MCF 10A (cell line): ENCODE data around the gene ZBBX. TPM values are rescaled to one million over a fixed set of nuclear protein-coding genes. Genes with fewer than 3 reads are reported as not detected.

ENCODE experiments used
- BruUV-seq: library from RNA; stranded (reverse); fragments of 400-500 nt; replicated peaks from 2 replicates; lab custom pipeline; 2021; lab: Mats Ljungman, UMichigan
- CTCF ChIA-PET: fragments of 300-600 bp; sonication (Branson Sonifier 250); formaldehyde crosslinking; extraction: SDS; loops from one replicate; lab custom pipeline; 2021; ENCODE audit warnings: antibody characterized with exemption, inconsistent platforms; lab: Yijun Ruan, JAX
- POLR2A ChIA-PET: fragments of 300-600, 350-650 bp; sonication (Branson Sonifier 250); formaldehyde crosslinking; extraction: SDS; loops from one replicate; lab custom pipeline; 2020; ENCODE audit warnings: antibody characterized with exemption, inconsistent platforms; lab: Yijun Ruan, JAX
- DNase-seq: peaks from one replicate; pipeline ENCODE4 v3.0.0-alpha.2; 2018; ENCODE audit not compliant: unreplicated experiment
- H3K27ac Mint-ChIP-seq: one replicate; pipeline ENCODE4 v1.8.0; 2022; ENCODE audit warnings: mild to moderate bottlenecking, low read depth, mixed read lengths; ENCODE audit not compliant: unreplicated experiment
- H3K27me3 Mint-ChIP-seq: one replicate; pipeline ENCODE4 v1.8.0; 2022; ENCODE audit warnings: mixed read lengths; ENCODE audit not compliant: insufficient read depth, unreplicated experiment
- H3K36me3 Mint-ChIP-seq: one replicate; pipeline ENCODE4 v1.8.0; 2022; ENCODE audit warnings: mild to moderate bottlenecking, moderate library complexity, mixed read lengths; ENCODE audit not compliant: insufficient read depth, unreplicated experiment
- H3K4me1 Mint-ChIP-seq: one replicate; pipeline ENCODE4 v1.8.0; 2022; ENCODE audit warnings: mixed read lengths; ENCODE audit not compliant: insufficient read depth, unreplicated experiment
- H3K4me3 Mint-ChIP-seq: one replicate; pipeline ENCODE4 v1.8.0; 2022; ENCODE audit warnings: mild to moderate bottlenecking, moderate library complexity, mixed read lengths; ENCODE audit not compliant: unreplicated experiment
- H3K9me3 Mint-ChIP-seq: one replicate; pipeline ENCODE4 v1.8.0; 2022; ENCODE audit warnings: mixed read lengths; ENCODE audit not compliant: unreplicated experiment
- CTCF ChIP-seq: fragments of 200-600 bp; IDR thresholded peaks from one replicate; pipeline ENCODE4 v1.8.0; 2022; ENCODE audit warnings: antibody characterized with exemption, mild to moderate bottlenecking; ENCODE audit not compliant: unreplicated experiment
- intact Hi-C: fragments of 100-400 bp; cut with micrococcal nuclease; formaldehyde crosslinking; loops from 2 replicates; pipeline ENCODE4 v1.14.1; 2022
- total RNA-seq: library from RNA; stranded (reverse); gene quantifications from 2 replicates; pipeline ENCODE4 v1.2.3, GENCODE V29; 2022

The ZBBX gene
- total RNA-seq, 1 experiment from 2014 or later, result not detected

DNA sequence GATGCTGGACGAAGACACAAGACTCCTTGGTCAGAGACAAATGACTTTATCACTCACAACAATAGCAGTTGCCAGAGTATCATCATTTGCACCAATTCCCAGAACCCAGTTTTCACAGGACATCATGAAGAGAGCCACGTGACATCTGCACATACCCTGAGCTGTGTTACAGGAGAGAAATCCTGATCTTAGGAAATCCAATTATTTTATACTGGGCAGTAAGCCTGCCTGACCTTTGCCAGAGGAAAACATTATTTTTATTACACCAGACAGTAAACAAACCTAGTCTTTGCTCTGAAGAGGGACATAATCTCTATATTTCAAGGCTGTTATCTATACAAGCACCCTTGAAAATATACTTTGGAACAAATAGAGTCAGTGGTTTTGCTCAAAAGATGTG is 77.4 kb downstream of the ZBBX start:
- Mint-ChIP-seq H3K9me3 (no peaks in the 10 kb centered on the region), H3K27me3 (no peaks in the 10 kb centered on the region), H3K36me3 (no peaks in the 10 kb centered on the region), H3K4me3 (no peak overlapping the region), H3K4me1 (peaks cover 11% of the 10 kb centered on the region), H3K27ac (no peak overlapping the region)
- intact Hi-C loops, result no loop called here
- ChIA-PET POLR2A (no interaction called here), CTCF (no interaction called here)
- no TSS peak for BruUV-seq
- TF ChIP-seq CTCF, result no peak
- no peak for DNase-seq

DNA sequence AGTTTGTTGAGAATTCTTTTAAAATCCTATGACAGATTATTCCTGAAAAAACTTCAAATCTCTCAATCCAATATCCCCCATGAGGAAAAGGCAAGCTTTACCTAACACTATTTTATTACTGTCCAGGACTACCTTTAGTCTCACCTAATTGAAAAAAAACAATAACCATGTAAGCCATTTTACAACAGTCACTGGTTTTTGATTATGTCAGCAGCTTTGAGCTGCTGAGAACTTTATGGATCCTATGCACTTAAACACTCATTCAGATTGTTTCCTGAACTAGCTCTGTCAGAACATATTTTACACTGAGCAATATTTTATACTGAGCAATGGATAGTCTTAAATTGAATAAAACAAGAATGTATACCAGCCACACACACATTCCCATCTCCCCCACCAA is 79.9 kb downstream of the ZBBX start:
- DNase-seq, result no peak
- Mint-ChIP-seq H3K4me3 (no peak overlapping the region), H3K9me3 (peaks cover 7% of the 10 kb centered on the region), H3K36me3 (no peaks in the 10 kb centered on the region), H3K27me3 (no peaks in the 10 kb centered on the region), H3K27ac (no peak overlapping the region), H3K4me1 (peaks cover 8% of the 10 kb centered on the region)
- intact Hi-C loops, result no loop called here
- TF ChIP-seq CTCF, result no peak
- no TSS peak for BruUV-seq
- CTCF ChIA-PET, result interaction anchor here (0.7 kb wide), 1 partner anchor 479 kb away, joined by 3 read pairs; no protein-coding TSS in a partner anchor
- POLR2A ChIA-PET, result no interaction called here

- Mint-ChIP-seq H3K27ac (no peak overlapping the region), H3K4me1 (peaks cover 1% of the 10 kb centered on the region), H3K27me3 (no peaks in the 10 kb centered on the region), H3K4me3 (no peak overlapping the region), H3K36me3 (no peaks in the 10 kb centered on the region), H3K9me3 (peaks cover 8% of the 10 kb centered on the region)
- ChIA-PET POLR2A (no interaction called here), CTCF (interaction anchor here (0.7 to 1.0 kb wide), 2 partner anchors 93 to 1667 kb away, joined by 3 read pairs; no protein-coding TSS in a partner anchor)
- BruUV-seq, result no TSS peak
- no peak for TF ChIP-seq CTCF
- no peak for DNase-seq
- intact Hi-C loops, result no loop called here
These were observed 90.7 kb downstream of the ZBBX start for GRCh38 chr3:167289435-167289834.

- POLR2A ChIA-PET, result no interaction called here
- Mint-ChIP-seq H3K27ac (no peak overlapping the region), H3K9me3 (peaks cover 8% of the 10 kb centered on the region), H3K4me1 (peaks cover 5% of the 10 kb centered on the region), H3K36me3 (no peaks in the 10 kb centered on the region), H3K27me3 (no peaks in the 10 kb centered on the region), H3K4me3 (no peak overlapping the region)
- CTCF ChIA-PET, result no interaction called here
- no peak for DNase-seq
- BruUV-seq, result no TSS peak
- intact Hi-C loops, result no loop called here
- TF ChIP-seq CTCF, result no peak
These were observed 91.4 kb downstream of the ZBBX start for GRCh38 chr3:167288737-167289136.
